Stimulated activated CD8-positive, alpha-beta memory T cell treated with anti-CD3 and anti-CD28 coated beads, Interleukin-4, amount 100 ng/mL, for 4 hours (primary cell): ENCODE data around the gene TMOD2.
A peak's percentile ranks its signal among the peaks of the same experiment; 100 is the strongest.

ENCODE experiments used
- DNase-seq, 2 donors: peaks; one replicate each; pipeline ENCODE4 v3.0.0-alpha.2; 2020; ENCODE audit warnings: low read depth in 2 of 2, low spot score in 1 of 2

Gene TMOD2

DNA sequence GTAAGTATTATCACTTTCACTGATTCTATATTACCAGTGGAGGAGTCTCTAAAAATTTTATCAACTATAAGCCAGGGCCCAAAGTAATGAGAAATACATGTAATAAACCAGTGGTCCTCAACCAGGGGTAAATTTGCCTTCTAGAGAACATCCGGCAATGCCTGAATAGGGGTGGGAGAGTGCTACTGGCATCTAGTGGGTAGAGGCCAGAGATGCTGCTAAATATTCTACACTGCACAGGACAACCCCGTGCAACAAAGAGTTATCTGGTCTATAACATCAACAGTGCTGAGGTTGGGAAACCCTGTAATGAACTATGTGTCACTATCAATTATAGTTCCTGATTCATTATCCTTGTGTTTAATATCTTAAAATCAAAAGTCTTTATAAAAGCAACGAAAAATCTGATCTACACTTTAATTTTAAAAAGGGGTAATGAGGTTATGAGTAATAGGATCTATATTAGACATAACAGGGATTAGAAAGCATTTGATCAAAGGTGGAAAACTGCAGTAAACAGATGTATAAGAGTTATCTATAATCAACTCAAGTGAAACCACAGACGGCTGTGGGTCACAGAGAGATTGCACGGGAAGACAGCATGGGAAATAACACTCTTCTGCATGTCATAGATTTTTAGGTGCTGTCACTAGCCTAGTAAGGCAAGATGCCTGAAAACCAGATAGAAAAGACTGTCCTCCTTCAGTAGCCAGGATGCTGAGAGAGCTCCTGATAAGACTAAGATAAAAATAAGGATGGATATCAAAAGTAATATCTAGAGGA lies 16.0 kb upstream of the TMOD2 start:
- no peak for DNase-seq

DNA sequence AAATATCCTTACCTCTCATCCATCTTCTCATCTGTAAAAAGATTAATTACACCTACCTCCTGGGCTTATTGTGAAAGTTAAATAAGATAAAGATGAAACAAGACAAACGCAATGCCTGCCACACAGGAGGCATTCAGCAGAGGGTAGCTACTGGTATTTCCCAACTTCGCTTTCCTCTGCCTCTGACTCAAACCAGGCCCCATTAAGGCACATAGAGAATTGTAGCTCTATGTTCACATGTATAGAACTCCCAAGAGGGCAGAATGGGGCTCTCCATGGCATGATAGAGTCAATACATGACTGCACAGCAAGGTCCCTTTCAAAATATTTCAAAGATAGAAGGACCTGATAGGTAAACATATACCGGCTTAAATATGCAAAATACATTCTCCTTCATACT lies 15.3 kb upstream of the TMOD2 start:
- no peak for DNase-seq

DNA sequence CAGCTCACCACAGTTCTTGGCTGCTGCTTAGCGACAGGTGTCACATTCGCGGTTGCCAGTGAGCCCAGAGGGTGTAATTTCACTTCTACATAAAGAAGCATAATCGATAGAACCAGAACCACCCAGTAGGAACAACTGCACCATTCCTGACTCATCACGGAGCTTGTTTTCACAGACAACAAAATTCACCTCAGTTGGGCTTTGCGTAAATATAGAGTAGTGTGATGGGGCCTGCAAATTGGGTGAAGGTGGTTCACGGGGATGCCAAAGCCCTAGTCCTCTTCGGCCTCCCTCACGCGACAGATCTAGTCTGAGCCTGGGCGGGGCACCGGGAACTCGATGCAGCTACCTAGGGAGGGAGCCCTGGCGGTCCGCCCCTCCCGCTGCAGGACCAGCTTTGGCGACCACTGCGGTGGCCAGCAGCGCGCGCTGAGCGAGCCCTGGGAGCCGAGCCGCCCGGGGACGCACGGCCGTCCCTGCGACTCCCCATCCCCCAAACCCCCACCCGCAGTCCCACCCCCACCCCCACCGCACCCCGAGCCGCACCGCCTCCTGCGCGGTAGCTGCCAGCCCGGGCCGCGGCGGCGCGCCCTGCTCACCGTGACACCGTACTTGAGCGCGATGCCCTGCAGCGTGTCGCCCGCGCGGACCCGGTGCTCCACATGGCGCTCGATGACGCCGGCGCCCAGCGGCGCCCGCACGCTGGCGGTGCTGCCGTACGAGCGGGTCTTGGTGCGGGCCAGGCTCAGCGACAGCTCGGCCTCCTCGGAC lies 14.5 kb upstream of the TMOD2 start:
- no peak for DNase-seq

DNA sequence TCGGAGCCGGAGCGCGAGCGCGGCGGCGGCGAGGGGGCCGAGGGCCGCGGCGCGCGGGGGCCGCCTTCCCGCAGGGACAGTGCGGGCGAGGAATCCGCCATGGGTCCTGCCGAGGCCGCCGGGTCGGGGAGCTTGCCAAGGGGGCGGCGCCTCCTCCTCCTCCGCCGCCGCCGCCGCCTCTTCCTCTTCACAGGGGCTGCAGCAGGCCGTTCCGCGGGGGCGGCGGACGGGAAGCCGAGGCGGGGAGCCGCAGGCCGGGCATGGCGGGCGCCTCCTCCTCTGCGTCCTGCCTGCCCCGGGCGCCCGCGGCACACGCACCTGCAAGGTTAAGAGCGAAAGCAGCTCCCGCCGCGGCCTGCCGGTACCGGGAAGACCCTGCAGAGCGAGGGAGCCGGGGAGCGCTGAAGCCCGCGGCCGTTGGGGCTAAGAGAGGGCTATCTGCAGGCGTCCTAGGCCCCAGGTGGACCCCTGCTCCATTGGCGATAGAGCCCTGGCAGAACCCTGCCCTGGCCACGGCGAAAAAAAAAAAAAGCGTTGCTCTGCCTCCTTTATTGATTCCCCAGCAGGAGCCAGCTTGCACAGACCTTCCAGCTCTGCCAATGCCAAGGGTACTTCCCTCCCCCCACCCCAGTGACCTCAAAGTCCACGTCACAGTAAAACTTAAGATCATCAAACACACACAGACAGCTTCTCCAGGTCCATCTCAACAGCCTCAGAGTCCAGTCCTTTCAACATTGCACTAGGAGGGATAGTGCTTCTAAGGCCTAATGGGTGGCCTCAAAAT lies 13.7 kb upstream of the TMOD2 start, which contains the start of gene LYSMD2:
Gene LYSMD2, minus strand, starts transcription at position 134 of the 784 bp plus-strand sequence. Its CDS starts 33 bp downstream, at position 101.
- DNase-seq, result peak; percentile 40 to 58

DNA sequence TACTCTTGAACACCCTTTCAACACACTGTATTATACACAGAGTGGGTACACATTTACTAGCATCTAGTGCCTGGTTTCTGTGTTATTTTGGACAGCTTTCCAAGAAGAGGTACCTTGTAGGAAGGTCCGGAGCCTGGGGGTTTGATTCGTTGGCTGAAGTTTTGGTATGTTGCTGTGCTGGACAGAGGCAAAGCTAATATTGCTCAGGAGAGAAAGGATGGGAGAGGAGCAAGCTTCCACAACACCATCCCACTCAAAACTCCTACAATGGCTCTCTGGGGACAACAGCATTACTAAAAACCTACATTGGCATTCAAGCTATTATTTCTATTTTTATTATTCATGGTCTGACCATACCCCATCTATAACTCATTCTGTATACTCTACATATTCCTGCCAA lies 12.8 kb upstream of the TMOD2 start:
- DNase-seq, result no peak

DNA sequence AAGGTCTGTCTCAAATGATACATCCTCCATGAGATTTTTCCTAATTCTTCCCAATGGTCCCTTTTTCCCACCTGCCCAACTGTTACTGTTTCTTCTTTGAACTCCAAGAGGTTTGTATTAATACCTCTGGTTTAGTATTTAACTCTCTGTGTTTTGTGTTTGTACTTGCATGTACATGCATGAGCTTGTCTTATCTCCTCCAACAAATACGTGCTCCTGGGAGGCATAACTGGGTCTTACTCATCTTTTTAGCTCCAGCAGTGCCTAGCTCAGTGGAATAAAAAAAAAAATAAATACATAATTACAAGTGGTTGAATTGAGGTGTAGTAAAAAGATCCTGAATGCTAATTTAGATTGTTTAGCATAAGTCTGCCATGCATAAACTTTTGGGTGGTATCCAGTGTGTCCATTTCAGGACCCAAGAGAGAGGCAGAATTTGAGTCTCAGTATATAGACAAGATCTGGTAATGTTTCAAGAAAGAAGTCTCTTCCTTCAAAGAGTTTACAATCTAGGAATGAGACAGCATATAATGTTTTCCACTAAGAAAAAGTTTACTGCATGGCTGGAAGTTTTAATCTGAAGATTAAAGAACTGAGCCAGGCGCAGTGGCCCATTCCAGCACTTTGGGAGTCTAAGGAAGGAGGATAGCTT lies 12.2 kb upstream of the TMOD2 start:
- no peak for DNase-seq

DNA sequence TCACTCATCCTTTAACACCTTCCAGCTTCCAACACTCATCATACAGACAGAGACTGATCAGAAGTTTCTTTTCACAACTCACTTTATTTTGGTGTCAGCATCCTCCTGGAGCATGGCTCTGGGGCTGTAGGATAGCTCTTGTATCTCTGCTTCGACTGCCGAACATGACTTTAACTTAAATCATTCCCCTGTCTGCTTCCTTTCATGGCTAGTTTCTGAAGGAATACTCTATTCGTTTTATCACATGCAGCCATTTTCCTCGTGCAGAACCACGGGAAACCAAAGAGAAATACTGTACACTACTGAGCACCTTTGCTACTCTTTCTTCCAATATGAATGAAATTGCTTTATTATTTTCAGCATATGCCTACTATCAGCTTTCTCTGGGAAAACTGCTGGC lies 2.1 kb upstream of the TMOD2 start:
- DNase-seq, result no peak

DNA sequence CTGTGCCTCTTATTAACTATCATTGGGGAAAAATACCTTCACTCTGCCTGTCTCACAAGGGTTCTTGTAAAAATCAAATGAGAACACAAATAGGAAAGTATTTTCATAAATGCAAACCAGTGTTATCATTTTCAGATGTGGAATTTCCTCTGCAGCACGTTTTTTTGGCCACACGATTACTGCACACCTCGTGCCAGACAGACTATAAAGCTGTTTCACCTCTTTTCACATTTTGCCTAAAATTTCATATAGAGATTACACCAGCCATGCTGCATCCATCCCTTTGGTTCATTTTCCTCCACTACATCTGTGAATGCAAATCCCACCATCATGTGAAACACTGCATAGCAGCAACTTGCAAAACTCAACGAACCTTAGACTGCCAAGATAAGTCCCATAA lies 1.2 kb upstream of the TMOD2 start:
- DNase-seq, result no peak

DNA sequence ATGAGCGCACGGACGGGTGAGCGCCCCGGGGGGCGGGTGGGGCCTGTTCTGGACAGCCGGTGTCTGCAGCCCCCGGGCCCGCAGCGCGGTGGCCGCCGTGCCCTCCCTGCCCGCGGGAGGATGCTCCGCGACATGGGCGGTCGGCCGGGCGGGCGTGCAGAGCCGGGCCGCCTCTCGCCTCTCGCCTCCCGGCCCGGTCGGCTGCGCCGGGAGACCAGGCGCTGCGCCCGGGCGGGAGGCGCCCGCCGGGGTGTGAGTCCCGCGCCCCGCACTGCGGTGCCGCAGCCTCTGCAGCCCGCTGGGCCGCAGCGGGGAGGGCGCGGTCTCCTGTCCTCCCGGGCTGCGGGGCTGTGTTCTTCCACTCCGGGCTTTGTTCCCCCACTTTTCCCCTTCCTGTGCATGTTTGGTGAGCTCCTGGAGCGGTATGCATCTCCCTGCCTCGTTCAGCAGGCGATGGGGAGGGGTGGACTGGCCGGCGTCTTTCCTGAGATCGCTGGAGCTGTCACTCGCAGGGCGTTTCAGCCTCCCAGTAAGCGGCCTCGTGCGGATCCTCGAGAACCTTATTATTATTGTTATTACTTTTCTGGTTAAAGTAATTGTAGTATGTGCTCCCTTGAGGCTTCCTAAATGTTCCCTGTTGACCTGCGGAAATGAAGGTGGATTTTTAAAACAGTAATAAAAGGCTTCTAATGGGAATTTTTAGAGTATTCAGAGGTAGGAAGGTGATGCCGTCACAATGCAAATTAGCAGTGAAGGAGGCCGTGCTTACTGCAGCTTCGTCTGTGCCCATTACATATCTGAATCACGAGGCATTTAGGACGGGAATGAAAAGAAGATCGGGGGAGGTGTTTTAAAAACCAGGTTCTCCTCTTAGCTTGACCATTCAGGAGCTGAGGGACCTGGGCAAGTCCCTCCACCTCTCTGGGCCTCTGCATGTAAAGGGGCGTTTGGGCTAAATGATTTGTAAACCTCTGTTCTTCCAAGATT lies 593 bp downstream of the TMOD2 start:
- DNase-seq, result no peak

DNA sequence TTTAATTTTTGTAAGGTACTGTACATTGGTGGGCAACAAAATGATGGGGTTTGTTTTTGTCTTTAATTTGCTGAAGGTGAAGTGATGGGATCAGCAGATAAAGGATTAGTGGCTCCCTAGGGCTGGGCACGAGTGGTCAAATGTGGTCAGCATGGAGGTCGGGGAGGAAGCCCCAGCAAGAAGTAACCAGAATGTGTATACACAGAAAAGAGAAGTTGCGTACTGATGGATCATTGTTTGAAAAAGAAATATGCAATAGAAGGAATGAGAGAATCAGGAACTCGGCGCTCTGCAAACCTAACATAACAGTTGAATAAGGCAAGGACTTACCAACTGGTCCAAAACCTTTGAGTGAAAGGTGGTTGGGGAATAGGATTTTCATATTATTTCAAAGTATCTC lies 1.5 kb downstream of the TMOD2 start:
- no peak for DNase-seq

DNA sequence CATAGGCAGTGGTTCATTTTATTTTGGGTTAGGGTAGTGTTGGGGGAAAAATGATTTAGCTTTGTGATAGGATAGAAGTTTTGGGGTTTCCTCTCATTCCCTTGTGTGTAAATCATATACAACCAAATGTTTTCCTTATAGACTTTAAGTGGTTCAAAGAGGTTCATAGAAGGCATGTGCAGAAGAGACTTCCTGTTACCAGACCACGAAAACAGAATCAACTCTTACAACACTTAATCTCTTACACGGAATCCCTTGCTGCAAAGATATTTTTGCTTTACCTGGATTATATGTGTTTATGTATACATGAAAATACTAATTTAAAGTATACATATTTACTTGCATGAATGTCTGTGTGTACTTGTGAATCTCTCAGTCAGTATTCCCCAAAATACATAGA lies 2.9 kb downstream of the TMOD2 start:
- no peak for DNase-seq

DNA sequence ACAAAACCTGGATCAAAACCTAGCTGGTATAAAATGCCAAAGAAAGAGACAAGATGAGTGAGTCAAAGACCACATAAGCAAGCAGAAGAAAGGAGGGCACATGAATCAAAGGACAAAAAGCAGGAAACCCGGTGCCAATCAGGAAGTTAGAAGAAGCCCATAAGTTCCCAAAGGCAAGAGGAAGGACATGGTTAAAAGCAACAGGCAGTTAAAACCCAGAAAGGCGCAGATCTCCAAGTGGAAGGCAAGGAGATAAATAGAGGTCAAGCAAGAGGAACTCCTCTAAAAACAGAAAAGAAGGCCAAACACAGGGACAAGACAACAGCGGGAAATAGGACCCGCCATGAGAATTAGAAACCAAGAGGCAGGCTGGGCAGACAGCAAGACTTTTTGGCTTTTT lies 4.4 kb downstream of the TMOD2 start:
- DNase-seq, result no peak

DNA sequence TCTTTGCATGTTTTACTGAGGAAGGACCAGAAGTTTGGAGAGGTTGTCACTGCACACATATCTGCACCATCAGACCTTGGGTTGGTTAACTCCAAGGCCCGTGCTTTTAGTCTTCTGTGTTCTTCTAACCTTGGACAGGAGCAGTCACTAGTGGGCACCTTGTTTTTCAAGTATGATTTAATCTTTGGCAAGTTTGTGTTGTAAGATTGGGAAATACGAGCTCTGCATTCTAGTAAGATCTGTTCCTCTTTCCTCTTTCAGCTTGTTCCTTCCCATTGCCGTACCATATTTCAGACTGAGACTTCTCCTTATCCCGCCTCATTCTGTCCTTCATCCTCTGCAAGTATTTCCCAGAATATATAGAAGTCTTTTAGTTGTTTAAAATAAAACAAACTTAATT lies 5.1 kb downstream of the TMOD2 start:
- DNase-seq, result no peak

DNA sequence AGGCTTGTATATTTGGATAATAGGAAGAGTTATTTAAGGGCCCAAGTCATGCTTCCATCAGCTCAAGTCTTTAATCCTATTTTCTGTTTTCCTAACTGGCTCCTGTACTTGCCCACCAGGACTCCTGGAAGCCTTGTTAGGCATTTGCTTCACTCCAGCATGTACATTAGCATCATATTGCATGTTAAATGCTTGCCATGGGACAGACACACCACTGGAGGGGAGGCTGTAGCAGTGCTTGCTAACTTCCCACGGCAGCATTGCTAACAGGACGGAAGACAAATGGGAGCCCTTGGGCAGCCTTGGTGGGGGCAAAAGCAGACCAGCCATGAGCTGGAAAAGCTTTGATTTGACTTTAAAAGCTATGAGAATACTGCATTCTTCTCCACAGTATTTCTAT lies 6.1 kb downstream of the TMOD2 start:
- DNase-seq, result no peak

DNA sequence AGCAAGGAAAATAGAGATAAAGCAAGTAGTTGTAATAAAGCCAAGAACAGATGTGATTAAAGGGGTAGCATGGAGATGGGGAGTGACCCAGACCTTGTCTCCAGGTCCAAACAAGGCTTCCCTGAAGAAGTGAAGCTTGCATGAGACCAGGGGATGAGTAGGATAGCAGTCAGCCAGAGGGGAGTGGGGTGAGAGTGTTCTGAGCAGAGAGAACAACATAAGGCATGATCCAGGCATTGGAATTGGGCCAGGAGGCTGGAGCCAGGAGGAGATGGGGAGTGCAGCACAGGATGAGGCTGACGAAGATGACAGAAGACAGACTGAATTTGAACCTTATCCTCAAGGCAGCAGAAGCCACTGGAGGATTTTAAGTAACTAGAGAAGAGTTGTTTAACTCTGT lies 7.2 kb downstream of the TMOD2 start:
- DNase-seq, result no peak

DNA sequence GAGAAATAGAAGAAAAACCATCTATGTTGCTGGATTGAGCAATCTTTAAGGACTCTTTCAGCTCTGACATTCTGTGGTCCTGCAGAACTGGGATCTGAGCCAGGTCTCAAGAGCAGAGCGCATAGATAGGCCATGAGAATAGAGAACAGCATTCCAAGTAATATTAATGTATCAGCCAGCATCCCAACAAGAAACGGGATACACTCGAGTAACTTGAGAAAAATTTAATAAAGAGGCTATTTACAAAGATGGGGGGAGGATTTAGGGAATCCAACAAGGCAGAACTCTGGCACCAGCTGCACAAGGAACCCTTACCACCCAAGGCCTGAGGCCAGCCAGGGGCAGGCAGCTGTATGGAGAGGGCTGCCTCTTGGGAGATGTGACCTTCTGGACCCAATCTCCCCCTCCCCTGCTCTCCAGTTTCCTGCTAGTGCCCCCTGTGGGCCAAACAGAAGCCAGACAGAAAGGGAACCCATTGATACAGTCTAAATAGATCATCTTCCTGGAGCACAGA lies 8.2 kb downstream of the TMOD2 start:
- DNase-seq, result no peak

DNA sequence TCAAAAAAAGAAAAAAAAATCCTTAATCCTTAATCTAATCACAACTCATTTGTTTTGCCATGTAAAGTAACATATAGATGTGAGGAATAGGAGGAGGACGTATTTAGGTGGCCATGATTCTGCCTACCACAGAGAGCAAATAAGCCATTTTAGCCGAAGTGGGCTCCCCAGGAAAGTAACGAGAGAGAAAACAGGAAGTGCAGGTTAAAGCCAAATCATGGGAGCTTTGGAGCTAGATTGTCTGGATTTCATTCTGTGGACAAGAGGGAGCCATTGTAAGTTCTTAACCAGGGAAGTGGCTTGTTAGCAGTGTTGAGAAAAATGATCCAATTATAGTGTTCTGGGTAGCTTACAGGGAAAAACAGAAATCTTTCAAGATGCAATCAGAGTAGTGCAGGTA lies 9.4 kb downstream of the TMOD2 start:
- no peak for DNase-seq

DNA sequence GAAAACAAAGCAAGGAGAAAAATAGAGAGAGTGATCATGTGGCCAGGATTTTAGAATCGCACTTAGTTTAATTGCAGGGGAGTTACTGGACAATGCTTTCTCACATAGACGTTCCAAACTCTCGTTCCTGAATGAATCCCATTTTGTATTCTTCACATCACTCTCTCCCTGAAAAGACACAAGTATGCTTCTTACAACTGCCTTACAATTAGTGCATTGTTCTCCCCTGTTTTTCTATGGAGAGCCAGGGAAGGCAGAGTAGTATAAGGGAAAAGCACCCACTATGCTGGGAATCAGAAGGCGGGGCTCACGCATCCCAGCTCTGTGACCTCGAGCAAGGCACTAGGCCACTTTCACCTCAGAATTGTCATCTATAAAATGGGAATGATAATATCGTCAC lies 14.4 kb downstream of the TMOD2 start:
- no peak for DNase-seq

DNA sequence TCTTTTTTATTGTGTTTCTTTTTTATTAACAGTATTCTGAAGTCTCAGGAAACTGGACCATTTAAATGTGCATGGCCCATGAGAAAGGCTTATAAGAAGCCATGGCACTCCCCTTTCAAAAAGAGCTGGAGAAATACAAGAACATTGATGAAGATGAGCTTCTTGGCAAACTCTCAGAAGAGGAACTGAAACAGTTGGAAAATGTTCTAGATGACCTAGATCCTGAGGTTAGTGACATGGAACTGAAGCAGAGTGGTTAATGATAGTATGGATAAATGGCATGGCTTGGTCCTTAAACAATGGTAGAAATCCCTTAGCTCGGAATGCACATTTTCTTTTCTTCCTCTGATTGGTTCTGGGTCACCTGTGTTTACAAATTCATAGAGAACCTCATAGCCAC lies 14.9 kb downstream of the TMOD2 start:
- DNase-seq, result no peak

DNA sequence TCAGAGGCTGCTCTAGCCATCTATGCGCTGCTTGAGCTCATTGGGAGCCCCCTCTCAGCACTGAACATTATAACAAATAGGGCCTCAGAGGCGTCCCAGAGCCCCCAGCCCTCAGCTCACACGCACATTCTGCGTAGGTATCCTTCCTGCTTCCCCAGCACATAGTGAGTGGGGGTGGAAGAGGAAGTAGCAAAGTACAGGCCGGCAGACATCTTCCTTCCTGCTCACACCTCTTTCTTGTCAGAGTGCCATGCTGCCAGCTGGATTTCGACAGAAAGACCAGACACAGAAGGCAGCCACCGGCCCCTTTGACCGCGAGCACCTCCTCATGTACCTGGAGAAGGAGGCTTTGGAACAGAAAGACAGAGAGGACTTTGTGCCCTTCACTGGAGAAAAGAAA lies 16.6 kb downstream of the TMOD2 start:
- DNase-seq, result no peak
